Measurements from ENCODE around the gene ITPR3. TPM values are rescaled to one million over a fixed set of nuclear protein-coding genes. Genes with fewer than 3 reads are reported as not detected.

Gene ITPR3
- total and polyA plus RNA-seq, 2 of the 13 experiments (the other 11 are each of a cell fraction or from before 2014, with no cell fraction given): 3.8 to 21.4 TPM

- TF ChIP-seq ZNF337 (CRISPR knock-in tag; IDR thresholded peaks at IDR 0.05; ENCODE audit: borderline replicate concordance, low read depth) (no peak), RCOR2 (CRISPR knock-in tag; IDR thresholded peaks at IDR 0.05) (peak; percentile 76; the same call in 1 of the 2 replicates), ZNF441 (CRISPR knock-in tag; IDR thresholded peaks at IDR 0.05; ENCODE audit: borderline replicate concordance) (no peak), HOMEZ (CRISPR knock-in tag; IDR thresholded peaks at IDR 0.05; ENCODE audit: low read depth) (no peak), RBFOX2 (IDR thresholded peaks at IDR 0.05; ENCODE audit: low read depth, low read length) (no peak), ZNF230 (CRISPR knock-in tag; IDR thresholded peaks at IDR 0.05) (no peak), SMAD3 (CRISPR knock-in tag; IDR thresholded peaks at IDR 0.05) (no peak), SNAI1 (CRISPR knock-in tag; IDR thresholded peaks at IDR 0.05; ENCODE audit: borderline replicate concordance) (0 out of 2 replicates have a peak, but pooled peaks have one; percentile 57), HDAC1 (CRISPR knock-in tag; IDR thresholded peaks at IDR 0.05) (peak; percentile 73), ZBTB43 (CRISPR knock-in tag; conservative IDR thresholded peaks at IDR 0.05) (peak; percentile 87; the same call in 1 of the 2 replicates), POGZ (CRISPR knock-in tag; IDR thresholded peaks at IDR 0.05) (no peak), HHEX (CRISPR knock-in tag; IDR thresholded peaks at IDR 0.05) (no peak), POLR2G (IDR thresholded peaks at IDR 0.05; ENCODE audit: low read depth, low read length) (no peak), CAMTA2 (CRISPR knock-in tag; IDR thresholded peaks at IDR 0.05; ENCODE audit: borderline replicate concordance) (no peak), ZNF768 (CRISPR knock-in tag; IDR thresholded peaks at IDR 0.05) (no peak), JUN (CRISPR knock-in tag; IDR thresholded peaks at IDR 0.05) (peak; percentile 73; the same call in 1 of the 2 replicates), CC2D1A (CRISPR knock-in tag; IDR thresholded peaks at IDR 0.05) (no peak), CEBPG (CRISPR knock-in tag; IDR thresholded peaks at IDR 0.05) (peak; percentile 74), NR0B2 (CRISPR knock-in tag; IDR thresholded peaks at IDR 0.05) (no peak), ZC3H4 (CRISPR knock-in tag; IDR thresholded peaks at IDR 0.05; ENCODE audit: borderline replicate concordance) (no peak), CBX1 (IDR thresholded peaks at IDR 0.05; ENCODE audit: low read depth) (no peak), BRCA1 (CRISPR knock-in tag; IDR thresholded peaks at IDR 0.05) (no peak), ARNTL (CRISPR knock-in tag; IDR thresholded peaks at IDR 0.05) (peak; percentile 93), STAT6 (CRISPR knock-in tag; IDR thresholded peaks at IDR 0.05; ENCODE audit: borderline replicate concordance) (no peak), ONECUT2 (CRISPR knock-in tag; IDR thresholded peaks at IDR 0.05) (no peak), FOXJ3 (CRISPR knock-in tag; IDR thresholded peaks at IDR 0.05; ENCODE audit: borderline replicate concordance) (no peak), MTF1 (CRISPR knock-in tag; IDR thresholded peaks at IDR 0.05) (no peak)
These were observed 7.9 kb upstream of the ITPR3 start (continued) for GRCh38 chr6:33613146-33613794.

Data from HepG2 (cell line).